GM21360 (cell line): ENCODE results near the gene CREG1.
"Not testable (repeated sequence)": the region's sequence is repeated elsewhere in the genome, so short reads cannot be mapped to it uniquely, and the experiment has no call there.

Experiments used
- ATAC-seq: cut with Tn5 transposase; IDR thresholded peaks from one replicate; pipeline ENCODE4 v1.9.1; 2021; ENCODE audit warnings: mild to moderate bottlenecking, moderate library complexity; ENCODE audit not compliant: unreplicated experiment

CREG1 gene

DNA sequence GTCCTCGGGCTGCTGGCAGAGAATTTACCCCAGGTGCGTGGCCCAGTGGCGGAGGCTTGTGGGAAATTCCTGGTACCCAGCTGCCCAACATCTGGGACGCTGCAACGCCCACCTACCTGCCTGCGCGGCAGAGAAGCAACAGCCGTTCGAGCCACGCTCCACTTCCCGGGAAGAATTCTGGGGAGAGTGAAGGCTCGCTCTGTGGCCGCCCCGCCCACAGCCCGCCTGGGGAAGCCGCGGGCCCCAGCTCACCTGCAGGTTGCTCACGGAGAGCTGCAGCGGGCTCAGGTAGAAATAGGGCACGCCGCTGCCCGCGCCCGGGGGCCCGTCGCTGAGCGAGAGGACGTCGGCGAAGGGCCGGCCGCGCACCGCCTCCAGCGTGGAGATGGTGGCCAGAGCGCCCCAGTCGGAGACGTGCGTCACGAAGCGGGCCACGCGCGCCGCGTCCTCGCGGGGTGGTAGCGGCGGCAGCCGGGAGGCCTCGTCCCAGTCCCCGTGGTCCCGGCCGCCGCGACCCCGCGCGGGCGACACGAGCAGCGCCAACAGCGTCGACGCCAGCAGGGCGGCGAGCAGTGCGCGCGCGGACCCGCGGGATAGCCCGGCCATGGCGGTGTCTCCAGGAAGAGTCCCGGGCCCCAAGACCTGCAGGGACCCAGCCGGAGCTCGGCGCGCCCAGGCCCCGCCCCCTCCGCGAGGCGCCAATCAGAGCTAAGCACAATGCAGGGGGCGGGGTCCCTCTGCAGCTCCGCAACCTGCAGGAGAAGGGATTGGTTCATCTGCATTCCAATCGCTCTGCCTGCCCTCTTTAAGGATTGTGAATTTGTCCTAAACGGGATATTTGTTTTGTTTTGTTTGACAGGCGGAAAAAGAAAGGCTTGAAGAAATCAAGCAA, at the start of gene CREG1:
CREG1 (minus strand) TSS at position 627 of the 892 bp plus-strand sequence.
- ATAC-seq: peak; percentile 95

DNA sequence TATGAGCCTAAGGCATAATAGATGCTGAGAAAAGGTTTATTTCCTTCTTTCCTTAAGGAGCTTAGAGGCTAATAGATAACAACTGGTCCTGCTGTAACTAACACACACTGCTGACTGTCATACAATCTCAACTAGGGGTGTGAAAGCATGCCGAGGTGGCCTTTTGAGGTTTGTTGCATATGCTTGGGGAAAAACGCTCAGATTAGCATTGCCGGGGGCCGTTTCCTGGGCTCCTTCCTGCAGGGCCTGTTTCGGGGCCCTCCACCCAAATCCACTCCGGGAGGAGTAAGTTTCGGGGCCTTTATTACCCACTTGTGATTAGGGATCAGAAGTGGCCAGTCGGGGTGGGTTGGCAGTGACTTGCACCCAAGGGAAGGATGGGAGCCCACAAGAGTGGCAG, 49.3 kb upstream of the CREG1 start:
- ATAC-seq: no peak

DNA sequence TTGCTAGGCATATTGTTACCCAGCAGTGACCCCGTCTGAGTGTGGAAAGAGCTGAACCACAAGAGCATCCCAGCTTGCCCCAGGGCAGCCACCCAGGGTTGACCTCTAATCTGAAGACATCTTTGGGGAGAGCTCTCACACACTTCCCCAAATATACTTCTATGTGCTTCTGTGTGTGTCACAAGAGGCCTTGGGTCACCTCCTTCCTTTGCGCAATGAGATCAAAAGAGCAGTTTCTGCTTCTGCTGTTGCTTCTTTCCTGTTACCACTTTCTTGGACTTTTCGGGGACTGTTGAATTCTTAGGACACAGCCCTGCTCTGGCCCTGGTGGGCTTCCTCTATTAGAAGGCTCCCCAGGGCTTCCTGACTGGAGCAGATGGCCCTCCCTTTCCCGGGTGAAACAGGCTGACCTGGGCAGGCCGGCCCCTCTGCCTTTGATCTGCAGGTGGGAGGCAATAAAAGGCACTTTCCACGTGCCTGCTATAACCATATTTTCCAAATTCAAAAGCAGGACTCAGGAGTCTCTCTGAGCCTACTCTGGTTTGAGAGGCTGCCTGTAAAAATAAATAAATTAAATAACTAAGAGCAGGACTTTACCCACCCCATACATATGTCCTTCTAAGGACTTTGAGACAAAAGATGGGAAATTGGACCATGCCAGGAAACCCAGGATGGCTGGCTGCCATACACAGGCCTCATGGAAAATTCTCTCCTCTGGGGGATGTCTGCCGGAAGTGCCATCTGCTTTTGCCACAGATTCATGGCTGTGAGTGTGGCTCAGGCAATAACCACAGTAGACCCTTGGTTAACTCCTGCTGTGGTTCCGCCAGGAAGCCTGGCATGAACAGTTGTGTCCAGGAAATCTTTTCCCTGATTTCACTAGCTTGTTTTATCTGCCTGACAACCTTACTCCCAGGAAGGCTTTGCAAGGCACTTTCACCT, 48.2 kb upstream of the CREG1 start:
- no peak for ATAC-seq

DNA sequence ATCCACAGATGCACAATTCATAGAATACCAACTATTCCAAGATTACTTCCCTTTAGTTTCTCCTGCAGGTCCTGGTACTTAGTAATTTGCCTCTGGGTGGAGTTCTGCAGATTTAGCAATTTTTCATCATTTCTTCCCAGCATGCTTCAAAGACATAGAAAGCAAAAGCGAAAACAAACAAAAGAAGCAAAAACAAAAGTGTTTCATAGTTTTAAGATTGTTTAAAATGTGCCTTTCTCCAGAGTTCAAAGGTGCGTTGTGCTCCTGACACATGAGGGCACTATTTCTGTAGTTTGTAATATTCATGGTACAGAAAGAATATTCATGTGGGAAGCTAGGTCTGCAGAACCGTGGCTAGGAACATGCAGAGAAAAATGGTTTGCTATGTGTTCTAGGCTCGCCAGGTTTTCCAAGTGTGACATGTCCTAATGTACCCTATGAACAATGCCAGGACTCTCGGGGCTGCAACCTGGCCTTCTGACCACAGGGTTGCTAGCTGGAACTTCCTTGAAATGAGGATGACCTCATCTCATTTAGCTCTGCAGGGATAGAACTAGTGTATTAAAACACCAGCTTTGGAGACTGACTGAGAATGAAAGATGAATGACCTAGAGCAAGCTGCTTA, 46.5 kb upstream of the CREG1 start:
- ATAC-seq: peak; percentile 69

DNA sequence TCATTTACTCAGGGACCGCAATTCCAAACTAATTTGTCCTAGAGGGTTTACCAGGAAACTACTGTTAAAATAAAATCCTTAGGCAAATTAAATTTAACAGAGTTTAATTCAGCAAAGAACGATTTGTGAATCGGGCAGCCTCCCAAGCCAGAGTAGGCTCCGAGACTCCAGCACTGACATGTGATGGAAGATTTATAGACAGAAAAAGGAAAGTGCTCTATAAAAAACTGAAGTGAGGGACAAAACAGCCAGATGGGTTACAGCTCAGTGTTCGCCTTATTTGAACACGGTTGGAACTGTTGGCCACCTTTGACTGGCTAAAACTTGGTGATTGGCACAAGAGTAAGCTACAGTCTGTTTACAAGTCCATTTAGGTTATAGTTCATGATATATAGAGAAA, 41.3 kb upstream of the CREG1 start:
- ATAC-seq: no peak

DNA sequence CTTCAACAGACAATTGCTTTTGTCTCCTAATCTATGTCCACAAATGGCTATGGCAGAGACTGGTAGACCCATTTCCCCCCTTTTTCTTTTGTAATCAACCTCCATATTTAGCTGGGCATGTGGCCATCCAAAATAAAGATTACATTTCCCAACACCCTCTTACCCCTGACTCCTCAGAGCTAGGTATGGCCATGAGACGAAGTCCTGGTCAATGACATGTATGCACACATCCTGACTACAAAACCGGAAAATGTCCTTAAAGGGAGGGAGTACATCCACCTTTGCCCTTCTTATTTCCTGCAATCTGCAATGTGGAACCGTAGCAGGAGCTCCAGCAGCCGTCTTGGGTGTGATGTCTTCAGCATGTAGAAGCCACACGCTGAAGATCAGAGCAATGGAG, 40.3 kb upstream of the CREG1 start:
- no peak for ATAC-seq

DNA sequence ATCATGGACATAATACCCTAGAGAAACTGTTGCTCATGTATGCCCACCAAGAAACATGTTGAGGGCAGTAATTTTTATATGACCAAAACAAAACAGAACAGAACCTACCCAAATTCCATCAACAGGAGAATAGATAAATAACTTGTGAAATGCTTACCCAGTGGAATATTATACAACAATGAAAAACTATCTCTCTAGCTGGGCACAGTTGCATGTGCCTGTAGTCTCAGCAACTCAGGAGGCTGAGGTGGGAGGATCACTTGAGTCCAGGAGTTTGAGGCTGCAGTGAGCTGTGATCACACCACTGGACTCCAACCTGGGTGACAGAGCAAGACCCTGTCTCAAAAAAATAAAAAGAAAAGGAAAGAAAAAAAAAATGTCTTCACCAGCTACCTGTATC, 38.9 kb upstream of the CREG1 start:
- no peak for ATAC-seq

DNA sequence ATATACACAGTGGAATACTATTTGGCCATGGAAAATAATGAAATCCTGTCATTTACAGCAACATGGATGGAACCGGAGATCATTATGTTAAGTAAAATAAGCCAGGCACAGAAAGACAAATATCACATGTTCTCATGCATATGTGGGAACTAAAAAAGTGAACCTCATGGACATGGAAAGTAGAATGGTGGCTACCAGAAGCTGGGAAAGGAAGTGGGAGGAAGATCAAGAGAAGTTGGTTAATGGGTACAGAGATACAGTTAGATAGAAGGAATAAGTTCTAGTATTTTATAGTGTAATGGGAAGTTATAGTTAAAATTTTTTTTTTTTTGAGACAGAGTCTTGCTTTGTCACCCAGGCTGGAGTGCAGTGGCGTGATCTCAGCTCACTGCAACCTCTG, 34.8 kb upstream of the CREG1 start:
- ATAC-seq: no peak

DNA sequence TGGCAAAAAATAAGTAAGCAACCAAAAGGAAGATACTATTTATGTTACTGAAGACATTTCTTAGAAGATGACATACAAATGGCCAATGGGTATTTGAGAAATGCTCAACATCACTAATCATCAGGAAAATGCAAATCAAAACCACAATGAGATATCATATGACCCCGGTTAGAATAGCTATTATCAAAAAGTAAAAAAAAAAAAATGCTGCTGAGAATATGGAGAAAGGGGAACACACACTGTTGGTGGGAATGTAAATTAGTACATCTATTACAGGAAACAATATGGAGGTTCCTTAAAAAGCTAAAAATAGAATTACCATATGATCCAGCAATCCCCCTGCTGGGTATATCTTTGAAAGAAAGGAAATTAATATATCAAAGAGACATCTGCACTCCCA, 34.3 kb upstream of the CREG1 start:
- no peak for ATAC-seq

DNA sequence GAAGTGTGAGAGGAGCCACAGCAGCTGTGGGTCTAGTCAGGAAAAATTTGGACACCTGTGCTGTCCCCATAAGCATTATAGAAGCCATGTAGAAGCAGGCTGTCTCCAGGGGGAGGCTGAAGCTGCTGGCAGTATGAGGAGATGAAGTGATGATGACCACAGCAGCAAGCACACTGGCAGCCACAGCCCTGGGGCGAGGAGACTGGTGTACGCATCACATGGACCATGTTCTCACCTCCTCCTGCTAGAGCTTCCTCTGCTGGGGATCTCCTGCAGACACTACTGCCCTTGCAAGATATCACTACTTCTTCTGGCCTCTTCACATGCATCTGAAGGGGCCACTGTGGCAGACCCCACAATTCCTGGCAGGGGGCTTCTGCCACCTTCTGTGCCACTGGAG, 33.8 kb upstream of the CREG1 start:
- no peak for ATAC-seq

DNA sequence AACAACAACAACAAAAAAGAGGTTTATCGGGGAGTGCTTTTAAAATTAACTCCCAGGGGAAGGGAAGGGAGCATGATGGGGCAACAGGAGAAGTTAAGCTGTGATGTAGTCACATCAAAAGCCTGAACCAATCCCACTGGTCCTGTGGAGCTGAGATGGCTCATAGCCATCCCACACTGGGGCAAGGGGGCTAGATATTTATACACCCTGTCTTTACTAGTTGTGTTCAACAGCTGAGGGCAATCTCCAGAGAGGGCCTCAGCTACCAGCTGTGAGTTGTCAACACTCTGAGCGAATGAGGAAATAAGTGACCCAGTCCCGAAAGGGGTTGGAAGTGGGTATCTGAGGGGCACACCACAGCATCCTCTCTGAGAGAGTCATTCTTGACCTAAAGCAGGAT, 31.0 kb upstream of the CREG1 start:
- no peak for ATAC-seq

DNA sequence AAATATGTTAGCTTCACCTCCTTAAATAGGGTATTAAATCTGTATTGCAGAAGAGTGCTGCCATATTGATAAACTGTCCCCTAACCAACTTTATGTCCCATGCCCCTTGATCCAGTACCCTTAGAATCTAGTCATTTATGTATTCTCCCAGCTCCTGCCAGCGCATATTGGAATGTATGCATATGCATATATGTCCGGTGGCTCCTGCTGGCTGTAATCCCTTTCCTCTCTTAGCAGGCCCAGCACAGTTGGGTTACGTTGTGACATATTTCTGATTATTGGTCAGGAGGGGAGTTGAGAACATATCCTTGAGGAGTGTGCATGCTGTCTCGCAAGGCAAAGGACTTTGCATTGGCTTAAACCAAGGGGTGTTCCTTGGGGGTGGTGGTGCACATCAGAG, 29.2 kb upstream of the CREG1 start:
- ATAC-seq: no peak

DNA sequence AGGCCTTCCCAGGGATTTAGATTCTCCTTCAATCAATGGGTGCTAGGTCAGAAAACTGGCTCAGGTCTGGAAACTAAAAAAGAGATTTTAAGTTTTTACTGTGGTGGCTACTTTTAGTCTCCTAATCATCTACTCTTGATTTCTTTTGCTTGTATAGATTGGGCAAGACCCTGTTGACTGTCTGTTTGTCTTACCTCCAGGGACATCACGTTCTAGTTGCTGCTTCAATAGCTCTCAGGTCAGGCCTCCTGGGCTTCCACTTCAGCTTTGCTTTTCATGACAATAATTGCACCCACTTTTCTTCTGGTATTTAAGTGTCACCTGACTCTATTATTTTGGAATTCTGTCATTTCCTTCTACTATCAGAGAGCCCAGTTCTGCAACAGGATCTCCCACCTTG, 28.5 kb upstream of the CREG1 start:
- ATAC-seq: no peak

DNA sequence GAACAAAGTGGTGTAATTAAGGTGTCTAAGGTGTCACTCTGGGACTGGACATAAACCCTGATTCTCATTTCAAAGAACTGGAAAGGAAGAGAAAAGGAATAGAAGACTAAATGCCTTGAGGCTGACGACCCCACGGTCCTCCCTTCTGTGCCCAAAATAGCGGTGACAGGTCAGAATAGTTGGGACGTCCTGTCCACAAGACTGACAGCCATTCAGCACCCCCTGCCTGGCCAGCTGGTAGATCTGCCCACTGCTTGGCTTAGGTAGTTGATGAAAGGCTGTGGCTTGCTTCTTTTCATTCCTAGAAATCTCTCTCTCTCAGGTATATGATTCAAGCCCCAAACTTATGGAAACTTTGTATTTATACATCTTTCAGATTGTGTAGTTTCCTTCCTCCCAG, 26.4 kb upstream of the CREG1 start:
- no peak for ATAC-seq

DNA sequence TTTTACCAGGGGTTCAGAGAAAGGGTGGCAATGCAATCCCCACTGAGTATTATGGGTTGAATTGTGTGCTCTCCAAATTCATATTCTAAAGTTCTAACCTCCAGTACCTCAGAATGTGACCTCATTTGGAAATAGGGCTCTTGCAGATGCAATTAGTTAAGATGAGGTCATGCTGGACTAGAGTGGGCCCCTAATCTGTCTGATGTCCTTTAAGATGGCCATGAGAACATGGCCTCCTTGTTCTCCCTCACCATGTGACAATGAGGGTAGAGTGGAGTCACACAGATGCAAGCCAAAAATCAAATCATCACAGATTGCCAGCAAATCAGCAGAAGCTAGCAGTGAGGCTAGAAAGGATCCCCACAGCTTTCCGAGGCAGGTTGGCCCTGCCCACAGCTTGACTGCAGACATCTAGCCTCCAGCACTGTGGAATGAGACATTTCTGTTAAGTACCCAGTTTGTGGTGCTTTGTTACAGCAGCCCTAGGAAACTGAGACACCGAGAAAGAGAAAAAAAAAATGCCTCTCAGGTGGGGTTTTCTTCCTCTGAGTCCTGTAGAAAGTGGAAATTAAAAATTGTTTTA, 25.5 kb upstream of the CREG1 start:
- ATAC-seq: no peak

DNA sequence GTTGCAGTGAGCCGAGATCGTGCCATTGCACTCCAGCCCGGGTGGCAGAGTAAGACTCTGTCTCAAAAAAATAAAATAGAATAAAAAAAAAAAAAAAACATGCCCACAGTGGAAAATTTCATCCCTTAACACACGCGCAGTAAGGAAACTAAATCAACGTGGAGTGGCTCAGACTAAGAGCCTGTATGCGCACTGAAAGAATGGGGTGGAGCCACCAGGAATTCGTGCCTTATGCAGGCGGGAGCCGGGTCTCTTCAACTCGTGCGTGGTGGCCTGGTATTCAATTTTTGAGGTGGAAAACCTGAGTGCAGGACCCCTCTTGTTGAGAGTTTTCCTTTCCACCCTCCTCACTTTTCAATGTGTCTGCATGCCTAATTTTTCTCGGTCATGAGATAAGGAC, 22.1 kb upstream of the CREG1 start:
- no peak for ATAC-seq

DNA sequence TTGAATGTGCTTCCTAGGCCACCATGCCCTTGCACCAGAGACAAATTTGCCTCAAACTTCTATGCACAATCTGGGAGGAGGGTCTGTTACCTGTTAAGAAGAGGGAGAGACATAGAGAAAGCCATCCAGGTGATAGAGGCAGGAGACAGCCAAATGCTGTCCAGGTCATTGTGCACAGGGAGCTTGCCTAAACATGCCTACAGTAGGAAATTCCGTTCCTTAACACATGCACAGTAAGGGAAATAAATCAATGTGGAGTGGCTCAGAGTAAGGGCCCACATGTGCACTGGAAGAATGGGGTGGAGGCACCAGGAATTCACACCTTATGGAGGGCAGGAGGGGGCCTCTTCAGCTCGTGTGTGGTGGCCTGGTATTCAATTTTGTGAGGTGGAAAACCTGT, 19.5 kb upstream of the CREG1 start:
- no peak for ATAC-seq

DNA sequence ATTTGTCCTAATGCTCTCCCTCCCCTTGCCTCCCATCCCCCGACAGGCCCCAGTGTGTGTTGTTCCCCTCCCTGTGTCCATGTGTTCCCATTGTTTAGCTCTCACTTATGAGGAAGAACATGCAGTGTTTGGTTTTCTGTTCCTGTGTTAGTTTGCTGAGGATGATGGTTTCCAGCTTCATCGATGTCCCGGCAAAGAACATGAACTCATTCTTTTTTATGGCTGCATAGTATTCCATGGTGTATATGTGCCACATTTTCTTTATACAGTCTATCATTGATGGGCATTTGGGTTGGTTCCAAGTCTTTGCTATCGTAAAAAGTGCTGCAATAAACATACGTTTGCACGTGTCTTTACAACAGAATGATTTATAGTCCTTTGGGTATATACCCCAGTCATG, 17.1 kb upstream of the CREG1 start:
- ATAC-seq: not testable (repeated sequence)

DNA sequence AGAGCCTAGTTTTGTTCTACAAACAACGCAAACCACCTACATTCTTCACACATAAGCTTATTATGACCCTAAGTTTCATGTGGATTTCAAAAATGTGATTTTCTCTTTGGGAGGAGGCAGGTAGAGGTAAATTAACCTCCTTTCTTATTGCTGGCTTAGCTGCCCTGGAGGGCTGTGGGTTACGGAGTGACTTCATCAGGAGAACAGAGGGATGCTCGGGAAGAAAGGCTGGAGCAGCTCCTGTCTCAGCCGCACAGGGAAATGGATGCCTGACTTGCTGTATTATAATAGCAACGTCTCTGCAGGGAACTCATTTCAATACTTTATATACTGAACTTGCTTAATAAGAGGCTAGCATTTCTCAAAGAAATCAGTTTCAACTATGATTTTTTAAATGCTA, 14.1 kb upstream of the CREG1 start:
- ATAC-seq: no peak

DNA sequence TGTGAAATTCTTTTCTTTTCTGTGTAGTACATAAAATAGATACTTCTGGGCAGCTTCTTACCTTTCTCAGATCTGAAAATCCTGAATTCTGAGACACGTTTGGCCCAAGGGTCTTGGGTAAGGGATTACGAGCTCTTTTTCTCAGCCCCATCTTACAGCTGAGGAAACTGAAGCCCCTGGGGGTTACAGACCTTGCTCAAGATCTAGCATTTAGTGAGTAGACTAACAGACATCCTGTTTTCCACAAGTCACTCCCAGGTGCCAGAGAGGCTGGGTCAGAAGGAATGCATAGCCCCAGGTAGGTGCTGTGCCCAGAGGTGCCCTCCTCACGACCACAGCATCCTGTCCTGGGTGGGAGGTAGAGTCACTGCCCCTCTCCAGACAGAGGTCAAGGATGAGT, 13.2 kb upstream of the CREG1 start:
- ATAC-seq: no peak

DNA sequence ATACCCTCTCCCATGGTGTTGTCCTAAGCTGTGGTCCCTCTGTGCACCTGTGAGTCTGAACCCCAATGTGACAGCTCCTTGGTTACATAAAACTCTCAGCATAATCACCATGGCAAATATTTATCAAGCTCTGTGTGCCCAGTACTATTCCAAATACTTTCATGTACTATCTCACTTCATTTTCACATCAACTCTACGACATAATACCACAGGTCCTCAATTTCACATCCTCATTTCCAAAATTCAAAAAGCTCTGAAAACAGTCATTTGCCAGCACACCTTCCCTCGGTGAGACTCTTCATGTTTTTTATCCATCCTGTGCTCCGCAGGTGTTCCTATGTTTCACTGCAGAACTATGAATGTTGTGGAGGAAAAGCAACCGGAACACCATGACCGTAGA, 12.4 kb upstream of the CREG1 start:
- no peak for ATAC-seq
